Stimulated activated CD4-positive, alpha-beta T cell treated with anti-CD3 and anti-CD28 coated beads, Interleukin-1b, Interleukin-23, amount 100 ng/mL, for 48 hours (primary cell): ENCODE results near the gene NAV2.

Source experiments
- DNase-seq: peaks from one replicate; pipeline ENCODE4 v3.0.0-alpha.2; 2020

Gene NAV2

GRCh38 chr11:20138707-20139106 lies 426.1 kb downstream of the NAV2 start:
- DNase-seq = no peak

- no peak for DNase-seq
These were observed 441.7 kb downstream of the NAV2 start for GRCh38 chr11:20154381-20154780.

- DNase-seq = no peak
These were observed 443.1 kb downstream of the NAV2 start for GRCh38 chr11:20155683-20156279.

- DNase-seq = peak; percentile 42
These were observed 443.7 kb downstream of the NAV2 start for GRCh38 chr11:20156280-20156875.

GRCh38 chr11:20156876-20157613 lies 444.4 kb downstream of the NAV2 start:
- DNase-seq = peak; percentile 19

- no peak for DNase-seq
These were observed 445.1 kb downstream of the NAV2 start for GRCh38 chr11:20157728-20158127.

GRCh38 chr11:20158597-20159257 lies 446.1 kb downstream of the NAV2 start:
- no peak for DNase-seq

GRCh38 chr11:20159466-20160381 lies 447.1 kb downstream of the NAV2 start:
- no peak for DNase-seq

- no peak for DNase-seq
These were observed 448.0 kb downstream of the NAV2 start, which contains the start of gene DBX1 for GRCh38 chr11:20160425-20161229. Gene DBX1, minus strand, starts transcription at chr11:20160475. Its CDS starts 151 bp downstream, at chr11:20160324.

GRCh38 chr11:20161230-20161918 lies 448.7 kb downstream of the NAV2 start:
- DNase-seq = no peak

GRCh38 chr11:20161923-20162744 lies 449.5 kb downstream of the NAV2 start:
- no peak for DNase-seq

GRCh38 chr11:20162824-20163782 lies 450.5 kb downstream of the NAV2 start:
- DNase-seq = no peak

- DNase-seq = no peak
These were observed 451.3 kb downstream of the NAV2 start for GRCh38 chr11:20163783-20164481.
